K562 (cell line): ENCODE data around the gene ADD3. TPM values are rescaled to one million over a fixed set of nuclear protein-coding genes. Genes with fewer than 3 reads are reported as not detected.

ENCODE experiments used
- ATAC-seq: fragments of 200-7000 bp; cut with Tn5 transposase; 3 replicates; pipeline ENCODE4 v1.9.1; 2020; ENCODE audit warnings: moderate library complexity
- BruUV-seq: library from RNA; stranded (reverse); fragments of 400-500 nt; replicated peaks from 2 replicates; lab custom pipeline; 2021; lab: Mats Ljungman, UMichigan
- CTCF ChIA-PET: fragments of 300-600 bp; formaldehyde crosslinking; extraction: SDS; loops from one replicate; lab custom pipeline; 2021; ENCODE audit warnings: low intra/inter-chr PET ratio; lab: Yijun Ruan, JAX
- POLR2A ChIA-PET: fragments of 300-600, 350-650 bp; sonication (Branson Sonifier 250); formaldehyde crosslinking; extraction: SDS; loops from one replicate; lab custom pipeline; 2021; ENCODE audit warnings: antibody characterized with exemption, inconsistent platforms; lab: Yijun Ruan, JAX
- DNase-seq, 4 experiments: peaks; one replicate each; pipeline versions ENCODE4 v3.0.0 to v3.0.0-alpha.2; 2011 to 2018; ENCODE audit warnings: low spot score in 3 of 4, mixed read lengths in 3 of 4; ENCODE audit errors: extremely low read depth in 1 of 4
- FAIRE-seq: peaks from 2 replicates; lab custom pipeline; 2011; peaks lifted over from hg19 to GRCh38; lab: Jason Lieb, UNC
- H2AFZ ChIP-seq: 2 replicates; pipeline ENCODE4 v1.6.0; 2011; ENCODE audit warnings: low read depth, low read length, control low read depth, inconsistent platforms
- H3K27ac ChIP-seq: fragments of 200-600 bp; 3 replicates; pipeline ENCODE4 v1.8.0; 2011; ENCODE audit warnings: low read depth, mild to moderate bottlenecking, control low read depth, inconsistent platforms, low read length, moderate library complexity, mixed read lengths; ENCODE audit errors: extremely low read depth
- H3K27me3 ChIP-seq, 2 experiments: fragments of 300-600 bp in 1 of 2; 2 replicates in 1 of 2; 3 replicates in 1 of 2; pipeline versions ENCODE4 v1.6.0 to v1.8.0; 2011; ENCODE audit warnings: inconsistent platforms in 2 of 2, low read length in 2 of 2, mild to moderate bottlenecking in 1 of 2, mixed read lengths in 1 of 2, moderate library complexity in 1 of 2; ENCODE audit not compliant: control insufficient read depth in 2 of 2, insufficient read depth in 2 of 2
- H3K36me3 ChIP-seq: fragments of 300-600 bp; 3 replicates; pipeline ENCODE4 v1.8.0; 2011; ENCODE audit warnings: mild to moderate bottlenecking, low read length, inconsistent platforms; ENCODE audit not compliant: control insufficient read depth, insufficient read depth
- H3K4me1 ChIP-seq, 2 experiments: fragments of 200-600 bp in 1 of 2; replicated peaks in 1 of 2; 2 replicates in 1 of 2; 3 replicates in 1 of 2; pipeline versions ENCODE4 v1.5.1 to v1.8.0; 2011; ENCODE audit warnings: inconsistent platforms in 2 of 2, low read length in 2 of 2, mild to moderate bottlenecking in 1 of 2, mixed read lengths in 1 of 2, moderate library complexity in 1 of 2; ENCODE audit not compliant: control insufficient read depth in 2 of 2, insufficient read depth in 2 of 2
- H3K4me2 ChIP-seq: 2 replicates; pipeline ENCODE4 v1.6.1; 2011; ENCODE audit warnings: low read length, control low read depth, inconsistent platforms, mixed read lengths; ENCODE audit not compliant: insufficient read depth
- H3K4me3 ChIP-seq: fragments of 200-600 bp; sonication (generic), shearing (Covaris generic); 2 replicates; pipeline ENCODE4 v1.5.1; 2016; ENCODE audit warnings: control low read depth, inconsistent platforms
- H3K79me2 ChIP-seq: fragments of 200-600 bp; 3 replicates; pipeline ENCODE4 v1.8.0; 2011; ENCODE audit warnings: low read length, inconsistent platforms; ENCODE audit not compliant: control insufficient read depth, insufficient read depth
- H3K9ac ChIP-seq, 2 experiments: 2 replicates each; pipeline versions ENCODE4 v1.6.0 to v1.6.1; 2011; ENCODE audit warnings: low read depth in 2 of 2, low read length in 2 of 2, control low read depth in 1 of 2, inconsistent platforms in 1 of 2, mild to moderate bottlenecking in 1 of 2, mixed read lengths in 1 of 2; ENCODE audit not compliant: insufficient read depth in 1 of 2
- H3K9me1 ChIP-seq: one replicate; pipeline ENCODE4 v1.6.0; 2011; ENCODE audit warnings: inconsistent platforms, mild to moderate bottlenecking, low read length, moderate library complexity; ENCODE audit not compliant: control insufficient read depth, insufficient read depth
- H3K9me3 ChIP-seq: replicated peaks from 2 replicates; pipeline ENCODE4 v1.5.1; 2011; ENCODE audit warnings: low read depth, low read length, inconsistent platforms; ENCODE audit not compliant: control insufficient read depth, insufficient read depth
- H4K20me1 ChIP-seq: replicated peaks from 2 replicates; pipeline ENCODE4 v1.6.1; 2011; ENCODE audit warnings: low read length, inconsistent platforms, mixed read lengths; ENCODE audit not compliant: control insufficient read depth, insufficient read depth
- CBX3 ChIP-seq, 2 experiments: IDR thresholded peaks; 1 replicate in 1 of 2; 2 replicates in 1 of 2; pipeline ENCODE4 v1.6.1; 2012; ENCODE audit warnings: inconsistent platforms in 2 of 2, low read length in 2 of 2, borderline replicate concordance in 1 of 2, control low read depth in 1 of 2
- COPS2 ChIP-seq: fragments of 450-650 bp; conservative IDR thresholded peaks from 2 replicates; pipeline ENCODE4 v1.6.1; 2016; ENCODE audit warnings: mild to moderate bottlenecking, moderate library complexity
- DDX20 ChIP-seq: fragments of 450-650 bp; IDR thresholded peaks from 2 replicates; pipeline ENCODE4 v1.6.1; 2016; ENCODE audit warnings: missing genetic modification characterization, low read depth, mild to moderate bottlenecking, missing compliant biosample characterization, moderate library complexity
- MIER1 ChIP-seq: fragments of 450-650 bp; IDR thresholded peaks from 2 replicates; pipeline ENCODE4 v1.6.1; 2016; ENCODE audit warnings: antibody characterized with exemption, mild to moderate bottlenecking, low read depth
- PHTF2 ChIP-seq: fragments of 250-450 bp; sonication (Bioruptor Pico); IDR thresholded peaks from 2 replicates; pipeline ENCODE4 v1.5.0; 2021; ENCODE audit warnings: mild to moderate bottlenecking
- TAF1 ChIP-seq: IDR thresholded peaks from 2 replicates; pipeline ENCODE4 v1.6.1; 2011; ENCODE audit warnings: mild to moderate bottlenecking, low read length, moderate library complexity; ENCODE audit not compliant: insufficient read depth, control insufficient read depth, severe bottlenecking; ENCODE audit errors: extremely low read depth
- TSC22D4 ChIP-seq: fragments of 450-650 bp; IDR thresholded peaks from 2 replicates; pipeline ENCODE4 v1.6.1; 2016; ENCODE audit warnings: missing genetic modification characterization, missing biosample characterization, control low read depth
- YY1 ChIP-seq, 3 experiments: IDR thresholded peaks; 2 replicates each; pipeline ENCODE4 v1.6.1; 2011; ENCODE audit warnings: low read length in 2 of 3, mild to moderate bottlenecking in 2 of 3, moderate library complexity in 2 of 3, borderline replicate concordance in 1 of 3, control low read depth in 1 of 3, low read depth in 1 of 3; ENCODE audit not compliant: insufficient read depth in 3 of 3, insufficient replicate concordance in 2 of 3, control insufficient read depth in 1 of 3, insufficient read length in 1 of 3; ENCODE audit errors: extremely low read depth in 1 of 3
- ZBTB7A ChIP-seq: IDR thresholded peaks from 2 replicates; pipeline ENCODE4 v1.6.1; 2011; ENCODE audit warnings: low read depth, mild to moderate bottlenecking, low read length, moderate library complexity, borderline replicate concordance; ENCODE audit not compliant: control insufficient read depth
- ZNF324 ChIP-seq: fragments of 250-450 bp; sonication (Bioruptor Pico); IDR thresholded peaks from 2 replicates; pipeline ENCODE4 v1.4.0; 2020; ENCODE audit warnings: mild to moderate bottlenecking
- ZNF41 ChIP-seq: fragments of 250-450 bp; sonication (Bioruptor Pico); conservative IDR thresholded peaks from 2 replicates; pipeline ENCODE4 v1.4.0; 2020; ENCODE audit warnings: mild to moderate bottlenecking
- WGBS: fragments of 100-300 bp; shearing (Covaris generic); methylation state at CpG from one replicate; pipeline ENCODE4 v1.1.6; 2016; ENCODE audit warnings: low coverage, mixed read lengths; ENCODE audit not compliant: insufficient coverage; ENCODE audit errors: missing lambda C conversion rate; 5-methylcytosine and 5-hydroxymethylcytosine counted together
- in situ Hi-C: fragments of 300-500 bp; cut with MboI; formaldehyde crosslinking; loops from 4 replicates; pipeline ENCODE4 v1.15.0; 2018; ENCODE audit warnings: inconsistent platforms, mixed read lengths
- intact Hi-C: fragments of 100-400 bp; cut with micrococcal nuclease; formaldehyde crosslinking; loops from 2 replicates; pipeline ENCODE4 v1.14.2; 2022
- polyA plus RNA-seq, 8 experiments: library from polyadenylated mRNA; depleted of rRNA in 4 of 8; stranded (reverse) in 5 of 8; unstranded in 3 of 8; fragments of >200 nt; fragmentation: Nextera tagmentation in 2 of 8; fragmentation: Illumina TruSeq in 1 of 8; extraction: Ambion mirVana in 2 of 8; extraction: Trizol in 1 of 8; gene quantifications; 2 replicates each; pipeline versions ENCODE4 v1.2.1 to v1.2.3, GENCODE V29; 2011 to 2014; ENCODE audit warnings: inconsistent platforms in 1 of 8, missing spikeins in 1 of 8
- total RNA-seq, 7 experiments: library from RNA; depleted of rRNA in 6 of 7; stranded (reverse); fragments of >200 nt in 6 of 7; fragmentation: Illumina TruSeq in 2 of 7; extraction: Trizol in 2 of 7; gene quantifications; 2 replicates each; pipeline versions ENCODE4 v1.2.1 to v1.2.3, GENCODE V29; 2011 to 2021; ENCODE audit warnings: low replicate concordance in 1 of 7
- TF ChIP-seq, protein P1 (sequence below): sonication (generic); formaldehyde crosslinking; IDR thresholded peaks from 2 replicates; pipeline ENCODE4 v1.8.1; 2023; ENCODE audit warnings: mild to moderate bottlenecking, missing genetic modification reagents
- TF ChIP-seq, protein P2 (sequence below): fragments of 450-650 bp; formaldehyde crosslinking; IDR thresholded peaks from 2 replicates; pipeline ENCODE4 v1.4.0; 2020; ENCODE audit warnings: mild to moderate bottlenecking, mixed read lengths
- TF ChIP-seq, protein P3 (sequence below), 2 experiments: fragments of 450-650 bp; IDR thresholded peaks; 2 replicates each; pipeline ENCODE4 v1.6.1; 2016
- TF ChIP-seq, protein P4 (sequence below): fragments of 200-800 bp; sonication (Bioruptor generic); IDR thresholded peaks from 2 replicates; pipeline ENCODE4 v1.6.1; 2017; ENCODE audit warnings: missing genetic modification characterization, missing compliant biosample characterization

The ADD3 gene
- total and polyA plus RNA-seq, 9 of the 15 experiments (the other 6 are each of a cell fraction or from before 2014, with no cell fraction given), result 13.2 to 125 (median 31.7) TPM

DNA sequence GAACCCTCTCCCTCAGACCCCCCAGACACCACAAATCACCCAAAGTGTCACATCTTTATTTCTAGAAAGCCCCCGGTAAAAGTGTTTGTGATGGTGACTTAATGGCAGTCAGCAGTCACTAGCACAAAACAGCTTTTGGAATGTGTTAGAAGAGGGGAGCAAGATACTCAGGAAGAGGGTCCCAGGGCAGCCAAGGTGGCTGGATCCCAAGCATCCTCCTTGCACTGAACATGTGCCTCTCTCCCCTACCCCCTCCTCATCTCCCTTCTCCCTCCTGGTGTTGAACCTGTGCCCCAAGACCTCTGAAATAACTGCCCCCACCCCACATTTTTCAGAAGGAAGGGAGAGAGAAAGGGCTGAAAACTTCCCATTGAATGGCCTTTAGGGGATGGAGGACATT is 161.8 kb downstream of the ADD3 start:
- Histone ChIP-seq H3K4me3 (no peak overlapping the region), H3K4me1 (no peaks in the 10 kb centered on the region; a peak in 1 of 5 replicates), H4K20me1 (no peaks in the 10 kb centered on the region), H3K27me3 (peaks cover 9 to 40% of the 10 kb centered on the region in 2 experiments; a peak in 4 of 5 replicates), H3K27ac (no peak overlapping the region), H2AFZ (no peak overlapping the region), H3K9ac (no peak overlapping the region), H3K4me2 (no peak overlapping the region), H3K9me3 (no peaks in the 10 kb centered on the region), H3K79me2 (no peaks in the 10 kb centered on the region), H3K36me3 (no peaks in the 10 kb centered on the region), H3K9me1 (no peaks in the 10 kb centered on the region)
- intact Hi-C loops (no loop called here), in situ Hi-C loops (no loop called here)
- POLR2A ChIA-PET, result no interaction called here
- CTCF ChIA-PET, result no interaction called here
- 0% methylated on average over 1 of the region's 1 CpG for WGBS
- no TSS peak for BruUV-seq
- DNase-seq (no peak), ATAC-seq (no peak), FAIRE-seq (no peak)
- TF ChIP-seq YY1 (IDR thresholded peaks at IDR 0.05; ENCODE audit: borderline replicate concordance in 1 of 3, control insufficient read depth in 1 of 3, extremely low read depth in 1 of 3, insufficient read depth in 3 of 3, insufficient read length in 1 of 3, insufficient replicate concordance in 2 of 3, low read depth in 1 of 3, low read length in 2 of 3) (no peak), ZBTB7A (no peak), MIER1 (no peak), ZNF41 (CRISPR knock-in tag) (no peak), TSC22D4 (tag) (no peak), DDX20 (no peak), TAF1 (no peak), ZNF324 (CRISPR knock-in tag) (no peak), COPS2 (no peak), CBX3 (IDR thresholded peaks at IDR 0.05; ENCODE audit: borderline replicate concordance in 1 of 2, low read length in 2 of 2) (no peak), PHTF2 (no peak)
- TF ChIP-seq, protein P1, sequence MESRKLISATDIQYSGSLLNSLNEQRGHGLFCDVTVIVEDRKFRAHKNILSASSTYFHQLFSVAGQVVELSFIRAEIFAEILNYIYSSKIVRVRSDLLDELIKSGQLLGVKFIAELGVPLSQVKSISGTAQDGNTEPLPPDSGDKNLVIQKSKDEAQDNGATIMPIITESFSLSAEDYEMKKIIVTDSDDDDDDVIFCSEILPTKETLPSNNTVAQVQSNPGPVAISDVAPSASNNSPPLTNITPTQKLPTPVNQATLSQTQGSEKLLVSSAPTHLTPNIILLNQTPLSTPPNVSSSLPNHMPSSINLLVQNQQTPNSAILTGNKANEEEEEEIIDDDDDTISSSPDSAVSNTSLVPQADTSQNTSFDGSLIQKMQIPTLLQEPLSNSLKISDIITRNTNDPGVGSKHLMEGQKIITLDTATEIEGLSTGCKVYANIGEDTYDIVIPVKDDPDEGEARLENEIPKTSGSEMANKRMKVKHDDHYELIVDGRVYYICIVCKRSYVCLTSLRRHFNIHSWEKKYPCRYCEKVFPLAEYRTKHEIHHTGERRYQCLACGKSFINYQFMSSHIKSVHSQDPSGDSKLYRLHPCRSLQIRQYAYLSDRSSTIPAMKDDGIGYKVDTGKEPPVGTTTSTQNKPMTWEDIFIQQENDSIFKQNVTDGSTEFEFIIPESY (CRISPR knock-in tag), result no peak
- TF ChIP-seq, protein P2, sequence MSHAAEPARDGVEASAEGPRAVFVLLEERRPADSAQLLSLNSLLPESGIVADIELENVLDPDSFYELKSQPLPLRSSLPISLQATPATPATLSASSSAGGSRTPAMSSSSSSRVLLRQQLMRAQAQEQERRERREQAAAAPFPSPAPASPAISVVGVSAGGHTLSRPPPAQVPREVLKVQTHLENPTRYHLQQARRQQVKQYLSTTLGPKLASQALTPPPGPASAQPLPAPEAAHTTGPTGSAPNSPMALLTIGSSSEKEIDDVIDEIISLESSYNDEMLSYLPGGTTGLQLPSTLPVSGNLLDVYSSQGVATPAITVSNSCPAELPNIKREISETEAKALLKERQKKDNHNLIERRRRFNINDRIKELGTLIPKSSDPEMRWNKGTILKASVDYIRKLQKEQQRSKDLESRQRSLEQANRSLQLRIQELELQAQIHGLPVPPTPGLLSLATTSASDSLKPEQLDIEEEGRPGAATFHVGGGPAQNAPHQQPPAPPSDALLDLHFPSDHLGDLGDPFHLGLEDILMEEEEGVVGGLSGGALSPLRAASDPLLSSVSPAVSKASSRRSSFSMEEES (CRISPR knock-in tag), result no peak
- TF ChIP-seq, protein P3, sequence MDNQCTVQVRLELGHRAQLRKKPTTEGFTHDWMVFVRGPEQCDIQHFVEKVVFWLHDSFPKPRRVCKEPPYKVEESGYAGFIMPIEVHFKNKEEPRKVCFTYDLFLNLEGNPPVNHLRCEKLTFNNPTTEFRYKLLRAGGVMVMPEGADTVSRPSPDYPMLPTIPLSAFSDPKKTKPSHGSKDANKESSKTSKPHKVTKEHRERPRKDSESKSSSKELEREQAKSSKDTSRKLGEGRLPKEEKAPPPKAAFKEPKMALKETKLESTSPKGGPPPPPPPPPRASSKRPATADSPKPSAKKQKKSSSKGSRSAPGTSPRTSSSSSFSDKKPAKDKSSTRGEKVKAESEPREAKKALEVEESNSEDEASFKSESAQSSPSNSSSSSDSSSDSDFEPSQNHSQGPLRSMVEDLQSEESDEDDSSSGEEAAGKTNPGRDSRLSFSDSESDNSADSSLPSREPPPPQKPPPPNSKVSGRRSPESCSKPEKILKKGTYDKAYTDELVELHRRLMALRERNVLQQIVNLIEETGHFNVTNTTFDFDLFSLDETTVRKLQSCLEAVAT (IDR thresholded peaks at IDR 0.05), result no peak
- TF ChIP-seq, protein P4, sequence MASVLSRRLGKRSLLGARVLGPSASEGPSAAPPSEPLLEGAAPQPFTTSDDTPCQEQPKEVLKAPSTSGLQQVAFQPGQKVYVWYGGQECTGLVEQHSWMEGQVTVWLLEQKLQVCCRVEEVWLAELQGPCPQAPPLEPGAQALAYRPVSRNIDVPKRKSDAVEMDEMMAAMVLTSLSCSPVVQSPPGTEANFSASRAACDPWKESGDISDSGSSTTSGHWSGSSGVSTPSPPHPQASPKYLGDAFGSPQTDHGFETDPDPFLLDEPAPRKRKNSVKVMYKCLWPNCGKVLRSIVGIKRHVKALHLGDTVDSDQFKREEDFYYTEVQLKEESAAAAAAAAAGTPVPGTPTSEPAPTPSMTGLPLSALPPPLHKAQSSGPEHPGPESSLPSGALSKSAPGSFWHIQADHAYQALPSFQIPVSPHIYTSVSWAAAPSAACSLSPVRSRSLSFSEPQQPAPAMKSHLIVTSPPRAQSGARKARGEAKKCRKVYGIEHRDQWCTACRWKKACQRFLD (CRISPR knock-in tag), result no peak
